ENCODE data around the gene CAND2. TPM values are rescaled to one million over a fixed set of nuclear protein-coding genes. Genes with fewer than 3 reads are reported as not detected.

Gene CAND2
- total RNA-seq, 1 experiment from 2014 or later, result 0.37 TPM

DNA sequence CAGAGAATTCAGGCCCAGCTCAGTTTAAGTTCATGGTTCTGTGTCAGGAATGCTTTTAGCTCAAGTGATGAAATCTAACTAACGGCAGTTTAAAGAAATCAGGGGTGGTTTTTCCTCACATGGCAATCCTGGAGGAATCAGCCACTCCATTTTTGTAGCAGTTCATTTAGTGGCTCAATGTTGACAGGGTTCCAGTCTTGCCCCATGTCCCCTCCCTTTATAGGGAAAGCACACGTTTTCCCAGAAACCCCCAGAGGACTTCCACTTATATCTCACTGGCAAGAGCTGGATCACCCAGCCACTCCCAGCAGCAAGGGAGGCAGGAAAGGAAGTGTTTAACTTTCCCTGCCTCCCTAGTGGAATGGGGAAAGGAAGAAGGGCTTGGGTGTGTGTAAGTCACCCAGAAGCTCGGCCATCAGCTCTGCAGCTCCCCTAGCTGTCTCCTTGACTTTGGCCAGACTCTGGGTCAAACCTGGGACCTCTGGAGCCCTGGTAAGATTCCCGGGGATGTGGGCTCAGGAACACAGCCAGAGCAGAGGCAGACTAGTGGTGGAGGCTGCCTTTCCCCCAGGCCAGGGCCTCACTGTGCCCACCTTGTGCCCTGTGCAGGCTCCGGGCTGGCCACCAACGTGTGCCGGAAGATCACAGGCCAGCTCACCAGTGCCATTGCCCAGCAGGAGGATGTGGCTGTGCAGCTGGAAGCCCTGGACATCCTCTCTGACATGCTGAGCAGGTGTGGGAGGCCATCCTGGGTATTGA lies 11.3 kb downstream of the CAND2 start:
- CTCF ChIA-PET, result interaction anchor here (0.6 to 0.9 kb wide), 3 partner anchors 15 to 88 kb away, joined by 3 to 4 read pairs (median 4); no protein-coding TSS in a partner anchor
- H3K4me2 ChIP-seq, result no peak overlapping the region
- intact Hi-C loops (cut with micrococcal nuclease; ENCODE audit: unreplicated experiment), result no loop called here

GRCh38 chr3:12808587-12808986 lies 12.1 kb downstream of the CAND2 start:
- no peak overlapping the region for H3K27ac ChIP-seq
- H4K20me1 ChIP-seq (ENCODE audit: insufficient read depth), result no peaks in the 10 kb centered on the region
- POLR2A ChIA-PET (ENCODE audit: unreplicated experiment), result no interaction called here
- intact Hi-C loops (cut with micrococcal nuclease; ENCODE audit: unreplicated experiment), result no loop called here
- TF ChIP-seq, protein P1, sequence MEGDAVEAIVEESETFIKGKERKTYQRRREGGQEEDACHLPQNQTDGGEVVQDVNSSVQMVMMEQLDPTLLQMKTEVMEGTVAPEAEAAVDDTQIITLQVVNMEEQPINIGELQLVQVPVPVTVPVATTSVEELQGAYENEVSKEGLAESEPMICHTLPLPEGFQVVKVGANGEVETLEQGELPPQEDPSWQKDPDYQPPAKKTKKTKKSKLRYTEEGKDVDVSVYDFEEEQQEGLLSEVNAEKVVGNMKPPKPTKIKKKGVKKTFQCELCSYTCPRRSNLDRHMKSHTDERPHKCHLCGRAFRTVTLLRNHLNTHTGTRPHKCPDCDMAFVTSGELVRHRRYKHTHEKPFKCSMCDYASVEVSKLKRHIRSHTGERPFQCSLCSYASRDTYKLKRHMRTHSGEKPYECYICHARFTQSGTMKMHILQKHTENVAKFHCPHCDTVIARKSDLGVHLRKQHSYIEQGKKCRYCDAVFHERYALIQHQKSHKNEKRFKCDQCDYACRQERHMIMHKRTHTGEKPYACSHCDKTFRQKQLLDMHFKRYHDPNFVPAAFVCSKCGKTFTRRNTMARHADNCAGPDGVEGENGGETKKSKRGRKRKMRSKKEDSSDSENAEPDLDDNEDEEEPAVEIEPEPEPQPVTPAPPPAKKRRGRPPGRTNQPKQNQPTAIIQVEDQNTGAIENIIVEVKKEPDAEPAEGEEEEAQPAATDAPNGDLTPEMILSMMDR (conservative IDR thresholded peaks at IDR 0.05), result no peak
- TF ChIP-seq EZH2 (IDR thresholded peaks at IDR 0.05; ENCODE audit: low read depth), result no peak
- no TSS peak for BruUV-seq (replicated peaks)
- H3K9me3 ChIP-seq (ENCODE audit: insufficient read depth, low read depth), result no peaks in the 10 kb centered on the region
- no peak for DNase-seq
- CTCF ChIA-PET, result interaction anchor here (0.6 kb wide), 1 partner anchor 54 kb away, joined by 4 read pairs; no protein-coding TSS in a partner anchor
- no peaks in the 10 kb centered on the region for H3K9me2 ChIP-seq (ENCODE audit: insufficient read depth)
- peaks cover 15% of the 10 kb centered on the region for H3F3A ChIP-seq (ENCODE audit: insufficient read depth, low read depth)
- no peaks in the 10 kb centered on the region for H3K27me3 ChIP-seq (ENCODE audit: insufficient read depth, low read depth)
- H2AFZ ChIP-seq, result no peak overlapping the region
- H3K4me3 ChIP-seq, result no peak overlapping the region
- H3K4me1 ChIP-seq (replicated peaks; ENCODE audit: insufficient read depth), result no peaks in the 10 kb centered on the region
- no peak overlapping the region for H3K4me2 ChIP-seq
- no peaks in the 10 kb centered on the region for H3K79me2 ChIP-seq (ENCODE audit: low read depth)
- no peaks in the 10 kb centered on the region for H3K36me3 ChIP-seq (ENCODE audit: low read depth)

More for the DNA sequence above, 11.3 kb downstream of the CAND2 start:
- Histone ChIP-seq H3K27me3 (ENCODE audit: insufficient read depth, low read depth) (no peaks in the 10 kb centered on the region), H3K4me1 (replicated peaks; ENCODE audit: insufficient read depth) (no peaks in the 10 kb centered on the region), H3K27ac (no peak overlapping the region), H3K9me3 (ENCODE audit: insufficient read depth, low read depth) (no peaks in the 10 kb centered on the region), H4K20me1 (ENCODE audit: insufficient read depth) (no peaks in the 10 kb centered on the region), H3K4me3 (no peak overlapping the region), H3K9me2 (ENCODE audit: insufficient read depth) (no peaks in the 10 kb centered on the region), H3F3A (ENCODE audit: insufficient read depth, low read depth) (peaks cover 15% of the 10 kb centered on the region), H2AFZ (no peak overlapping the region), H3K36me3 (ENCODE audit: low read depth) (no peaks in the 10 kb centered on the region), H3K79me2 (ENCODE audit: low read depth) (no peaks in the 10 kb centered on the region)
- TF ChIP-seq EZH2 (IDR thresholded peaks at IDR 0.05; ENCODE audit: low read depth), result no peak
- TF ChIP-seq, protein P1 (conservative IDR thresholded peaks at IDR 0.05), result no peak
- BruUV-seq (replicated peaks), result no TSS peak
- POLR2A ChIA-PET (ENCODE audit: unreplicated experiment), result no interaction called here
- DNase-seq, result no peak

- H4K20me1 ChIP-seq (ENCODE audit: insufficient read depth), result no peaks in the 10 kb centered on the region
- no peaks in the 10 kb centered on the region for H3K9me3 ChIP-seq (ENCODE audit: insufficient read depth, low read depth)
- peak overlapping the region; percentile 99; the same call in 1 of the 2 replicates for H3K4me2 ChIP-seq
- H3K27ac ChIP-seq, result no peak overlapping the region
- H3K36me3 ChIP-seq (ENCODE audit: low read depth), result no peaks in the 10 kb centered on the region
- H3K4me1 ChIP-seq (replicated peaks; ENCODE audit: insufficient read depth), result no peaks in the 10 kb centered on the region
- no TSS peak for BruUV-seq (replicated peaks)
- intact Hi-C loops (cut with micrococcal nuclease; ENCODE audit: unreplicated experiment), result no loop called here
- H3K9me2 ChIP-seq (ENCODE audit: insufficient read depth), result no peaks in the 10 kb centered on the region
- H3K27me3 ChIP-seq (ENCODE audit: insufficient read depth, low read depth), result no peaks in the 10 kb centered on the region
- H3F3A ChIP-seq (ENCODE audit: insufficient read depth, low read depth), result peaks cover 15% of the 10 kb centered on the region
- no peak overlapping the region for H2AFZ ChIP-seq
- no peak for TF ChIP-seq EZH2 (IDR thresholded peaks at IDR 0.05; ENCODE audit: low read depth)
- TF ChIP-seq, protein P1 (conservative IDR thresholded peaks at IDR 0.05), result no peak
- CTCF ChIA-PET, result no interaction called here
- POLR2A ChIA-PET (ENCODE audit: unreplicated experiment), result interaction anchor here (0.7 kb wide), 1 partner anchor 145 kb away, joined by 6 read pairs; no protein-coding TSS in a partner anchor
- DNase-seq, result no peak
- no peak overlapping the region for H3K4me3 ChIP-seq
- H3K79me2 ChIP-seq (ENCODE audit: low read depth), result no peaks in the 10 kb centered on the region
Observed at GRCh38 chr3:12809001-12809400, 12.5 kb downstream of the CAND2 start.

Measured in PC-9 (cell line).